GM21786 (cell line): ENCODE measurements around the gene MTHFD1L.
"Not testable (repeated sequence)": the region's sequence is repeated elsewhere in the genome, so short reads cannot be mapped to it uniquely, and the experiment has no call there.

ENCODE experiments used
- ATAC-seq: cut with Tn5 transposase; IDR thresholded peaks from one replicate; pipeline ENCODE4 v1.9.1; 2021; ENCODE audit not compliant: unreplicated experiment

The MTHFD1L gene

DNA sequence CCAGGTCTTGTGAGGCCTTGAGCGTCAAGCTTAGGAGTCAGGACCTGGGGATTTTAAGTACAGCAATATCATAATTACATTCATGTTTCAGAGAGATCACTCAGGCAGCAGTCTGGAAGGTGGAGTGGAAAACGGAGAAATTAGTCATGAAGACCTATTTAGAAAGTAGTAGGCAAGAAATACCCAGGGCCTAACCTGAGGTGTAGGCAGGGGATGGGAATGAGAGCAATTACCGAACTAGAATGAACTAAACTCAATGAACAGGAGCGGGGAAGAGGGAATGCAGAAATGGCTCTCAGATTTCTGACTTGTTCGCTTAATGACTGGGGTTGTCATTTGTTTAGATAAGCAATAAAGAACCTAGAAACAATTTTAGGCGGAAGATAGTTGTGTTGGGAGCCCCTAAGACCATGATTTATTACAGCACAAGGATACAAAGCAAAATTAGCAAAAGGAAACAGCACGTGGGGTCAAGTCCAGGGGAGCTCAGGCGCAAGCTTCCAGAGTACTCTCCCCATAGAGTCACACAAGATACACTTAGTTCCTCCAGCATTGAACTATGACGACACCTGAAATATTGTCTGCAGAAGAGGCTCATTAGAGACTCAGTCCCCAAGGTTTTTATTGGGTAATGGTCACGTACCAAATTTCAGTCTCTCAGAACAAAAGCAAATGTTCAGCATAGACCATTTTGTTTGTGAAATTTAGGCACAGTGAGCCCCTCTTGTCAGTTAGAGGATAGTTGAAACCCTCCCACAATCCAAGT, 195.4 kb downstream of the MTHFD1L start:
- ATAC-seq: no peak

- ATAC-seq: no peak
Observed at GRCh38 chr6:151063352-151063751, 197.8 kb downstream of the MTHFD1L start.

GRCh38 chr6:151063842-151064647, 198.5 kb downstream of the MTHFD1L start:
- no peak for ATAC-seq

DNA sequence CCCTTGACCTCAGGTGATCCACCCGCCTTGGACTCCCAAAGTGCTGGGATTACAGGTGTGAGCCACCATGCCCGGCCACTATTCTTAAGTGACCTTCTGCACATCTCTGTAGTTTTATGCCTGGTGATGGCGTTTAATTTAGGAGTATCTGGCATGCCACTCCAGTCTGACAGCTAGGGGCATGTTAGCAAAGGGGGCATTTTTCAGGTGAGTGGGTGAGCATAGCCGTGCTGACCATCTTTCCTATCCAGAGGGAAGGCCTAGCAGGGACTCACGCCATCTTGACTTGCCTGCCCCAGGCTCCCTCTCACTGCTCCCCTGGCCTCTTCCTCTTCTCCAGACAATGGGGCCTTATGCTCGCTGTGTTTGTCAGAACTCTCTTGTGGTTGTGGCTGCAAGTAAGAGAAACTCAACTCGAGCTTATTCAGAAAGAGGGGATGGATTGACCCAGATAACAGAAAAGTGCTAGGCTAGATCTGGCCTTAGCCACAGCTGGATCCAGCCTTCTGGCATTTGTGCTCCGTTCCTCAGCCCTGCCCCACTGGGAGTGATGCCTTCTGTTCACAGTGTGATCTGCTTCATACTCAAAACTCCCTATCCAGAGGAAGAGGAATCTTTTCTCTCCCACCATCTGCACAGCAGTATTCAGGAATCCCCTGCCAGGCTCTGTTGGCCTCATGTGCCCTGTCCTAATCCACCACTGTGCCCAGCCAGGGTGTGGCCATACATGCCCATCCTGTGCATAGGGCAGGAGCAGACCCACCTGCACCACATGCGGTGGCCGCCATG, 199.7 kb downstream of the MTHFD1L start:
- no peak for ATAC-seq

GRCh38 chr6:151067684-151068596, 202.4 kb downstream of the MTHFD1L start:
- no peak for ATAC-seq

GRCh38 chr6:151068761-151069312, 203.3 kb downstream of the MTHFD1L start:
- no peak for ATAC-seq

- no peak for ATAC-seq
Observed at GRCh38 chr6:151069641-151070040, 204.1 kb downstream of the MTHFD1L start.

DNA sequence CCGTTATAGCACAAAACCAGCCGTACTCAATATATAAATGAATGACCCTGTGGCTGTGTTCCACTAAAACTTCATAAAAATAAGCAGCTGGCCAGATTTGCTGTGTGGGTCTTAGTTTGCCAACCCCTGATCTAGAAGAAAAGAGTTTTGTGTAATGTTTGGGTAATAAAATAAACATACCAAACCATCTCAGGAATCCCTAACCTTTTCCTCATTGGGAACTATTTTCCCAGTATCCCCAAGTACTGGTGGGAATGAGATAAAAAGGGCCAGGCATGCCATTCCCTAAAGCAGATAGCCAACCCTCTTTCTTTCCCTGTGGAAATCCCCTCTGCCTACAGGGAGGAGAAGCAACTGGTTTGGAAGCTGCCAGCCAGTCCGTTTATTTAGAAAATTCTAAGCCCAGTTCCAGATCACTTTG, 205.1 kb downstream of the MTHFD1L start:
- no peak for ATAC-seq

DNA sequence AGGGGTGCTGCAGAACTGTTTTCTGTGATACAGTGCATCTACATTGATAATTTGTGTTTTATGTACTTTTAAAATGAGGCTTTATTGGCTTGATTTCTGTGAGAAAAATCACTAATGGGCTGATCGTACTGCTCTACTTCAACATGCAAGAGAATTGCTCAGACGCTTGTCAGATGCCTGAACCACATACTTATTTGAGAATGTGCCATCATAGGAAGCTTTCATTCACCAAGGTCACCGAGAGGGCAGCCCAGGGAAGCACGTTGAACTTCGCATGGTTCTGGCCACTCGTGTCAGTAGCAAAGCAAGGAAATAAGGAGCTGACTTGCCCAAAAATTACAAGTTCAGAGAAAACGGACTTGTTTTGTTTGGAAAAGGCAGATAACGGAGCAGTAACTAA, 205.8 kb downstream of the MTHFD1L start:
- ATAC-seq: no peak

DNA sequence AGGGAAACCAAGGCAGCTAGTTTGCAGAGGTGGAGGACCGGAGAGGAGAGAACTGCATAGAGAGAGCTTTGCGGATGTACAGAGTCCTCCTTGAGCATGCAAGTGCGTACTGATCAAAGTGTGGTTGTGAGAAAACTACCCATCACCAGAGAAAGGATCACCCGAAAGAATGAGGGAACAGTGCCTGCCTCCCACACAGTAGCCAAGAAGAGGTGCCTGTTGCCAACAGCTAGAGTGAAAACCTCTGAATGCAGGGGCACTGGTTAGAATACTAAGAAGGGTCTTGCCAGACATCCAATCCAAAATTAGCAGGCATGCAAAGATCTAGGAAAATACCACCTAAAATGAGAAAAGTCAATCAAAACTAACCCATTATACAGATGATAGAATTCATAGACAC, 207.6 kb downstream of the MTHFD1L start:
- ATAC-seq: no peak

GRCh38 chr6:151073701-151074100, 208.2 kb downstream of the MTHFD1L start:
- ATAC-seq: no peak

DNA sequence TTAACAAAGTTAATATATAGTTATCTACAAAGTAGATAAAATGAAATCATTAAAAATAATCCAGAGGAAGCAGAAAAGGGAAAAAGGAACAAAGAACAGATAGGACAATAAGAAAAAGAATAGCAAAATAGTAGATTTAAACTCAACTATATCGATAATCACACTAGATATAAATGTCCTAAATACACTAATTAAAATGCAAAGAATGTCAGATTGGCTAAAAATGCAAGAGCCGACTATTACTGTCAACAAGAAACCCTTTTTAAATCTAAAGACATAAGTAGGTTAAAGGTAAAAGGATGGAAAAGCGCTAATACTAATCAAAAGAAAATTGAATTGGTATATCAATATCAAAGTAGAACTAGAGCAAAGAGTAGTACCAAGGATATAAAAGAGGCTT, 209.5 kb downstream of the MTHFD1L start:
- no peak for ATAC-seq

DNA sequence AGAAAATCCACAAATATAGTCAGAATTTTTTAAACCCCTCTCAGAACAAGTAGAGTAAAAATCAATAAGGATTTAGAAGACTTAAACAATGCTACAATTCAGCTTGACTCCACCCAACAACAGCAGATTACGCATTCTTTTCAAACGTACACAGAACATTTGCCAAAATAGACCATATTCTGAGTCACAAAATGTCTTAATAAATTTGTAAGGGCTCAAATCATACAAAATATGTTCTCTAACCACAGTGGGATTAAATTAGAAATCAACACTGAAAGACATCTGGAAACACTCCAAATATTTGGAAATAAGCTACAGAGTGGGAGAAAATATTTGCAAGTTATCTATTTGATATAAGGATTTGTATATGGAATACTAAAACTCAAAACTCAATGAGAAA, 210.0 kb downstream of the MTHFD1L start:
- ATAC-seq: no peak

- ATAC-seq: no peak
Observed at GRCh38 chr6:151075930-151076555, 210.5 kb downstream of the MTHFD1L start.

DNA sequence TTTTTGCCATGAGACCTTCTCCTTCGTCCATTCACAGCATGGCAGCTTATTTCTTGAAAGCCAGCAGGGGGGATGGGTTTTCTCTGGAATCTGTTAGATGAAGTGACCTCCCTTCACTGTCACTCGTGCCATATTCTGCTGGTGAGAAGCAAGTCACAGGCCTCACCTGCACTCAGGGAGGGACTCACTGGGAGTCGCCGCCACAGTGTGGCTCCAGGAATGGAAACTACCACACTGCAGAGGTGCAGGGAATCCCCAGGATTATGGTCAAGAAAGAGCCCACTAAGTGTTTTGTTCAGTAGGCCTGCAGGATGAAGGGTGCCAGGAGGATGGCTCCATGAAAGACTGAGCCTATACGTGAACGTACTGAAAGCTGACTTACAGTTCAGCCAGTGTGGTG, 213.2 kb downstream of the MTHFD1L start:
- ATAC-seq: no peak

DNA sequence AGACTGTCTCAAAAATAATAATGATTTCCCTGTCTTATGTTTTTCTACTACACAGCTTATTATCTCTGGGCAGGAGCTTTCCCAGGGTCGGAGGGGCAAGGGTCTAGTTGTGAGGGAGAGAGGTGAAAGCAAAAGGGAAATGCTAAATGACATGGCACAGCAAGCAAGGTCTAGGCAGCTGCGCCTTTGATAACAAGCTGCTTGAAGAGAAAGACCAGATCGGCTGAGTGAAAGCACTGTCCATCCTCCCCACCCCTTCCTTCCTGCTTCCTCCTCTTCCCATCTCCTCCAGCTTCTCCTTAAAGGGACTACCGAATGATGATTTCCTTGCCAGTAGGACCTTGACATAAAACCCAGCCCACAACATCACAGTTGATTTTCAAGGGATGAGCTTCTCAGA, 216.2 kb downstream of the MTHFD1L start:
- no peak for ATAC-seq

DNA sequence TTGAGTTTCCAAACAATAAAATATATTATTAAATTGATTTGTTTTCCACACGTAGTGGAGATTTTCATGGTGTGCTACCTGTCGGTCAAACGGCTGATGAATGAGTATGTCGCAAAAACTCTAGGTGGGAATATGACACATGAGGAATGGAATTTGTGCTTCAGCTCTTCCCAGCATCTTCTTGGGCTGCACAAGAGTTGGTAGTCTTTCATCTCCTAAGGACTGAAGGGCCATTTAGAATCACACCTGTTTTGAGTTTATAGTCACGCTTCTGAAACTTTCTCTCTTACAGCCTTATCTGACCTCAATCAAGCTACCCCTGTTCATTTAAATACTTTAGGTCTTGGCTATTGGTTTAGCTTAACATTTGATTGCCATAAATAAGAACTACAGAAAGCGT, 216.6 kb downstream of the MTHFD1L start:
- ATAC-seq: no peak

DNA sequence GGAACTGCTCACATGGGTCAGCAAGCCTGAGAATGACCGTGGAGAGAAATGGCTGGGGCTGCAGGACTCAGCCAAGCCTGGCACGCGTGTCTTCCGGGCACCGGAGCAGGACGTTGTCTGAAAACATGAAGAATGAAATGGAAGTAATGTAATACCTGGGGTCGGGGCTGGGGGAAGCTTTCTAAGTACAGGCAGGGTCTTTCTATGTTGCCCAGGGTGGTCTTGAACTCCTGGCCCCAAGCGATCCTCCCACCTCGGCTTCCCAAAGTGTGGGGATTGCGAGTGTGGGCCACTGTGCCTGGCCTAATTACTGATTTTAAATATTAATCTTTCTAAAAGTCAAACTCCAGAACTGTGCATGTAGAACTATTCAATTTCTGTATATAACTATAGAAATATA, 218.8 kb downstream of the MTHFD1L start:
- ATAC-seq: no peak

- not testable (repeated sequence) for ATAC-seq
Observed at GRCh38 chr6:151087055-151087454, 221.6 kb downstream of the MTHFD1L start.
